ENCODE measurements around the gene SULT1A1. TPM values are rescaled to one million over a fixed set of nuclear protein-coding genes. Genes with fewer than 3 reads are reported as not detected.
"Not testable (repeated sequence)": the region's sequence is repeated elsewhere in the genome, so short reads cannot be mapped to it uniquely, and the experiment has no call there.

The SULT1A1 gene
- total and polyA plus RNA-seq, 2 experiments from 2014 or later, result 15.0 to 18.8 TPM

DNA sequence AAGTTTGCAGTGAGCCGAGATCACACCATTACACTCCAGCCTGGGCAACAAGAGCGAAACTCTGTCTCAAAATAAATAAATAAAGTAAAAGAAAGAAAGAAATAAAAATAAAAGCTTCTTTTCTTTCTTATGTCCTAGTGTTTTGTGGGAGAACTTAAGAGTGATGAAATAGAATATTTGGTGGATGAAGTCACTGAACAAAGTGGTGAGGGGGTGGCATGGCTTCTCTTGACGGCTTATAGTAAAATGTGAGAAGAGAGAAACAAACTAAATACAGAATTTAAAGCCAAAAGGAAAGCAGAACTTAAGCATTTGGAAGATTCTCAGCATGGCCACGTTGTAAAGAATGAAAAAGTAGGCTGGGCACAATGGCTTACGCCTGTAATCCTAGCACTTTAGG lies 40.8 kb downstream of the SULT1A1 start:
- Histone ChIP-seq H3K9me2 (replicated peaks; ENCODE audit: insufficient read depth) (no peaks in the 10 kb centered on the region), H3K4me1 (ENCODE audit: insufficient read depth) (peaks cover 11% of the 10 kb centered on the region), H3K79me2 (peaks cover 47% of the 10 kb centered on the region), H4K20me1 (ENCODE audit: insufficient read depth, poor library complexity, severe bottlenecking) (no peaks in the 10 kb centered on the region), H3K27ac (no peak overlapping the region), H3K36me3 (replicated peaks; ENCODE audit: insufficient read depth, low read depth) (no peaks in the 10 kb centered on the region), H2AFZ (no peak overlapping the region), H3K4me3 (no peak overlapping the region), H3K4me2 (no peak overlapping the region), H3K27me3 (no peaks in the 10 kb centered on the region), H3K9me3 (ENCODE audit: low read depth) (no peaks in the 10 kb centered on the region)
- WGBS (ENCODE audit: low lambda C conversion rate, missing lambda C conversion rate), result 90% methylated on average over 5 of the region's 5 CpGs
- DNase-seq (ENCODE audit: low spot score), result no peak
- TF ChIP-seq EZH2phosphoT487 (IDR thresholded peaks at IDR 0.05; ENCODE audit: low read depth, severe bottlenecking, unreplicated experiment), result no peak
- no peak for TF ChIP-seq EZH2 (IDR thresholded peaks at IDR 0.05; ENCODE audit: borderline replicate concordance)
- no peak for TF ChIP-seq CTCF (IDR thresholded peaks at IDR 0.05; ENCODE audit: poor library complexity)

GRCh38 chr16:28567292-28567691 lies 42.6 kb downstream of the SULT1A1 start:
- Histone ChIP-seq H3K36me3 (replicated peaks; ENCODE audit: insufficient read depth, low read depth) (no peaks in the 10 kb centered on the region), H3K27me3 (no peaks in the 10 kb centered on the region), H3K27ac (no peak overlapping the region), H4K20me1 (ENCODE audit: insufficient read depth, poor library complexity, severe bottlenecking) (no peaks in the 10 kb centered on the region), H3K9me3 (ENCODE audit: low read depth) (no peaks in the 10 kb centered on the region), H3K4me3 (no peak overlapping the region), H3K79me2 (peaks cover 58% of the 10 kb centered on the region), H3K9me2 (replicated peaks; ENCODE audit: insufficient read depth) (no peaks in the 10 kb centered on the region), H2AFZ (no peak overlapping the region), H3K4me1 (ENCODE audit: insufficient read depth) (peaks cover 2% of the 10 kb centered on the region), H3K4me2 (no peak overlapping the region)
- TF ChIP-seq CTCF (IDR thresholded peaks at IDR 0.05; ENCODE audit: poor library complexity) (no peak), EZH2 (IDR thresholded peaks at IDR 0.05; ENCODE audit: borderline replicate concordance) (no peak), EZH2phosphoT487 (IDR thresholded peaks at IDR 0.05; ENCODE audit: low read depth, severe bottlenecking, unreplicated experiment) (no peak)
- no peak for DNase-seq (ENCODE audit: low spot score)
- WGBS (ENCODE audit: low lambda C conversion rate, missing lambda C conversion rate), result 98% methylated on average over 2 of the region's 2 CpGs

GRCh38 chr16:28566233-28566925 lies 43.5 kb downstream of the SULT1A1 start:
- WGBS (ENCODE audit: low lambda C conversion rate, missing lambda C conversion rate), result 98% methylated on average over 4 of the region's 4 CpGs

GRCh38 chr16:28563218-28563617 lies 46.6 kb downstream of the SULT1A1 start:
- peaks cover 12% of the 10 kb centered on the region for H3K4me1 ChIP-seq (ENCODE audit: insufficient read depth)
- H3K9me2 ChIP-seq (replicated peaks; ENCODE audit: insufficient read depth), result no peaks in the 10 kb centered on the region
- H3K36me3 ChIP-seq (replicated peaks; ENCODE audit: insufficient read depth, low read depth), result no peaks in the 10 kb centered on the region
- H3K79me2 ChIP-seq, result peaks cover 50% of the 10 kb centered on the region
- H3K9me3 ChIP-seq (ENCODE audit: low read depth), result no peaks in the 10 kb centered on the region
- 91% methylated on average over 6 of the region's 6 CpGs for whole genome bisulfite sequencing (ENCODE audit: low lambda C conversion rate, missing lambda C conversion rate)
- H2AFZ ChIP-seq, result no peak overlapping the region
- DNase-seq (ENCODE audit: low spot score), result no peak
- H4K20me1 ChIP-seq (ENCODE audit: insufficient read depth, poor library complexity, severe bottlenecking), result no peaks in the 10 kb centered on the region
- no peak overlapping the region for H3K4me2 ChIP-seq
- no peak overlapping the region for H3K27ac ChIP-seq
- no peak for TF ChIP-seq CTCF (IDR thresholded peaks at IDR 0.05; ENCODE audit: poor library complexity)
- TF ChIP-seq EZH2phosphoT487 (IDR thresholded peaks at IDR 0.05; ENCODE audit: low read depth, severe bottlenecking, unreplicated experiment), result no peak
- no peak for TF ChIP-seq EZH2 (IDR thresholded peaks at IDR 0.05; ENCODE audit: borderline replicate concordance)
- no peak overlapping the region for H3K4me3 ChIP-seq
- H3K27me3 ChIP-seq, result no peaks in the 10 kb centered on the region

More at GRCh38 chr16:28566233-28566925, 43.5 kb downstream of the SULT1A1 start:
- not testable (repeated sequence) for H3K27ac ChIP-seq; H3K4me1 ChIP-seq (ENCODE audit: insufficient read depth); H2AFZ ChIP-seq; H3K27me3 ChIP-seq; H3K4me3 ChIP-seq; H3K4me2 ChIP-seq; H3K9me2 ChIP-seq (replicated peaks; ENCODE audit: insufficient read depth); H4K20me1 ChIP-seq (ENCODE audit: insufficient read depth, poor library complexity, severe bottlenecking); H3K9me3 ChIP-seq (ENCODE audit: low read depth); DNase-seq (ENCODE audit: low spot score); H3K36me3 ChIP-seq (replicated peaks; ENCODE audit: insufficient read depth, low read depth)
- peaks cover 58% of the 10 kb centered on the region for H3K79me2 ChIP-seq

All from hepatocyte (in vitro differentiated cells).